ENCODE measurements around the gene DISP1.

DNA sequence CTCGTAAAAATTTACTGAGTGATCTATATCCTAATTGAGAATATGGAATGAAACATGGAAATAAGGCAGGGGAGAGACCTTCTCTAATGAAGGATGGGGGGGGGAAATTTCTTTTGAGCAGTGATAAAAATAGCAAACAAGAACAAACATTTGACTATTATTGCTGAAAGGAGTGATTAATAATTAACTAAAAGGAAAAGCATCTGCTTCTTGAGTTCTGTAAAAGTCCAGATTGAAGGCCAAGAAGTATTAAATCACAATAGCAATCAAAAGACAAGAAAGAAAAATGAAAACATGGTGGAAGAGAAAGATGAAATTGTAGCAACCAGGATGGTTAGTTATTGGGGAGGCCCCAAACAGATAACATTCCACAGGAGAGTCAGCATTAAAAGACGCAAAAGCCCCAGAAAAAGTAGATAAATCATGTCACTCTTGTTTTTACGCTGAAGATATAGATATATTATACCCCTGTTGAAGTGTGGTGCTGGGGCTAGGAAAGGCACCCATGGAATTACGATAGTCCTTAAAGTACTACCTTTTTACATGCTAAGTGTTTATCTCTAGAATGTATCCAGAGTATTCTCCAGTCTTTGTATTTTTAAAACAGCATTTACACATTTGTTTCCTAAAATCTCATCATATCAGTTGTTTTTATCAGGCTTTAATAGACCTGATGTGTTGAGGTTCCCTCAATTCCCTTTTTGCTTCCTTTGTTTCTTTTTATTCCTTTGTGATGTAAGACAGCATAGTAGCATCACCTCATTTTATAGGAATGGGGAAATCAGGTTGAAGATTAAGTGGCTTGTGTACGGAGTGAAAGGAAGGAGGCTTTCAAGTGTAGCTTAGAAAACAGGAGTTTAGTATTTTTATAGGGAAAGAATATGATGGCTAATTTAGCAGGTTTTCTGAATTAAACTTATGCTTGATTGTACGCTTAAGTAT lies 28.9 kb downstream of the DISP1 start:
- TF ChIP-seq, protein P1, sequence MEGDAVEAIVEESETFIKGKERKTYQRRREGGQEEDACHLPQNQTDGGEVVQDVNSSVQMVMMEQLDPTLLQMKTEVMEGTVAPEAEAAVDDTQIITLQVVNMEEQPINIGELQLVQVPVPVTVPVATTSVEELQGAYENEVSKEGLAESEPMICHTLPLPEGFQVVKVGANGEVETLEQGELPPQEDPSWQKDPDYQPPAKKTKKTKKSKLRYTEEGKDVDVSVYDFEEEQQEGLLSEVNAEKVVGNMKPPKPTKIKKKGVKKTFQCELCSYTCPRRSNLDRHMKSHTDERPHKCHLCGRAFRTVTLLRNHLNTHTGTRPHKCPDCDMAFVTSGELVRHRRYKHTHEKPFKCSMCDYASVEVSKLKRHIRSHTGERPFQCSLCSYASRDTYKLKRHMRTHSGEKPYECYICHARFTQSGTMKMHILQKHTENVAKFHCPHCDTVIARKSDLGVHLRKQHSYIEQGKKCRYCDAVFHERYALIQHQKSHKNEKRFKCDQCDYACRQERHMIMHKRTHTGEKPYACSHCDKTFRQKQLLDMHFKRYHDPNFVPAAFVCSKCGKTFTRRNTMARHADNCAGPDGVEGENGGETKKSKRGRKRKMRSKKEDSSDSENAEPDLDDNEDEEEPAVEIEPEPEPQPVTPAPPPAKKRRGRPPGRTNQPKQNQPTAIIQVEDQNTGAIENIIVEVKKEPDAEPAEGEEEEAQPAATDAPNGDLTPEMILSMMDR (IDR thresholded peaks at IDR 0.05): no peak
- no peak for TF ChIP-seq POLR2A (IDR thresholded peaks at IDR 0.05)

Data from stomach (tissue), 4 donors.